NT2/D1 (cell line): Measurements from ENCODE around the gene EXOSC5.

Source experiments
- SUZ12 ChIP-seq: IDR thresholded peaks from 2 replicates; pipeline ENCODE4 v1.6.1; 2011; ENCODE audit not compliant: insufficient read length, insufficient read depth; ENCODE audit errors: extremely low read depth
- ZNF274 ChIP-seq: IDR thresholded peaks from 2 replicates; pipeline ENCODE4 v1.6.1; 2011; ENCODE audit warnings: mild to moderate bottlenecking, low read depth, low read length

DNA sequence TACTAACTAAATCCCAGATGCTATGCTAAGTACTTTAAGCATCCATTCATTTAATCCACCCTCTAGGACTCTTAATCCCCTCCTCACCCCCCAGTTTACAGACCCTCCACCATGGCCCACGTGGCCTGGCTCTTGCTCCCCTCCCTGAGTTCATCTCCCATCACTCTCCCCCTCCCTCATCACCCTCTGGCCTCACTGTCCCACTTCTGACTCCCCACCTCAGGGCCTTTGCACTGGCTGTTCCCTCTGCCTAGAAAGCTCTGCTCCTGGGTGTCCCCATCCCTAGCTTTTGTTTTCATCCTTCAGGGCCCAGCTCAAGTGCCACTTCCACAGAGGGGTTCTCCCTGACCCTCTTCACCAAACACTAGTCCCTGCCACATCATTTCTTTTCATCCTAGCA is 37.4 kb downstream of the EXOSC5 start:
- TF ChIP-seq SUZ12 (no peak), ZNF274 (no peak)
